ENCODE results near the gene DERL3.

Gene DERL3

GRCh38 chr22:23828800-23829680, 9.8 kb downstream of the DERL3 start:
- no peak for DNase-seq

- DNase-seq, result no peak
Observed at GRCh38 chr22:23827351-23827995, 11.3 kb downstream of the DERL3 start.

GRCh38 chr22:23826510-23827350, 12.1 kb downstream of the DERL3 start:
- peak; percentile 25 for DNase-seq

GRCh38 chr22:23825246-23825905, 13.4 kb downstream of the DERL3 start:
- DNase-seq, result no peak

GRCh38 chr22:23824476-23825245, 14.1 kb downstream of the DERL3 start:
- DNase-seq, result no peak

- DNase-seq, result no peak
Observed at GRCh38 chr22:23823331-23823791, 15.4 kb downstream of the DERL3 start.

- DNase-seq, result no peak
Observed at GRCh38 chr22:23822101-23822671, 16.6 kb downstream of the DERL3 start.

GRCh38 chr22:23820748-23821211, 18.0 kb downstream of the DERL3 start:
- DNase-seq, result no peak

- DNase-seq, result no peak
Observed at GRCh38 chr22:23818541-23818940, 20.3 kb downstream of the DERL3 start.

GRCh38 chr22:23817146-23817545, 21.7 kb downstream of the DERL3 start:
- DNase-seq, result no peak

GRCh38 chr22:23816156-23816976, 22.4 kb downstream of the DERL3 start:
- no peak for DNase-seq

- no peak for DNase-seq
Observed at GRCh38 chr22:23815541-23816155, 23.2 kb downstream of the DERL3 start.

GRCh38 chr22:23812378-23812777, 26.4 kb downstream of the DERL3 start:
- DNase-seq, result no peak

- DNase-seq, result no peak
Observed at GRCh38 chr22:23806837-23807236, 32.0 kb downstream of the DERL3 start.

GRCh38 chr22:23804781-23805291, 34.0 kb downstream of the DERL3 start:
- no peak for DNase-seq

- no peak for DNase-seq
Observed at GRCh38 chr22:23803001-23803819, 35.6 kb downstream of the DERL3 start.

GRCh38 chr22:23801886-23802377, 36.9 kb downstream of the DERL3 start:
- DNase-seq, result no peak

- no peak for DNase-seq
Observed at GRCh38 chr22:23801238-23801821, 37.5 kb downstream of the DERL3 start.
